K562 (cell line): ENCODE data around the gene UTP4.

Experiments
- ATF4 ChIP-seq: fragments of 450-650 bp; formaldehyde crosslinking; IDR thresholded peaks from 2 replicates; pipeline ENCODE4 v1.4.0; 2022; ENCODE audit warnings: mild to moderate bottlenecking, moderate library complexity
- CTCF ChIP-seq, 3 experiments: IDR thresholded peaks in 2 of 3; conservative IDR thresholded peaks in 1 of 3; 2 replicates each; pipeline ENCODE4 v1.5.1; 2011 to 2012; ENCODE audit warnings: low read length in 3 of 3, mild to moderate bottlenecking in 3 of 3, control low read depth in 2 of 3, improper control_type of control experiment in 1 of 3, inconsistent platforms in 1 of 3, low read depth in 1 of 3, mixed read lengths in 1 of 3, moderate library complexity in 1 of 3; ENCODE audit not compliant: insufficient read depth in 2 of 3
- POLR2AphosphoS5 ChIP-seq: IDR thresholded peaks from 2 replicates; pipeline ENCODE4 v1.6.1; 2011; ENCODE audit warnings: mild to moderate bottlenecking, low read depth, low read length, moderate library complexity; ENCODE audit not compliant: control insufficient read depth, insufficient read depth
- RNF2 ChIP-seq: sonication (generic); IDR thresholded peaks from 2 replicates; pipeline ENCODE4 v1.6.1; 2016

- TF ChIP-seq ATF4 (CRISPR knock-in tag) (no peak), CTCF (IDR thresholded peaks at IDR 0.05 in 2 of 3, conservative IDR thresholded peaks at IDR 0.05 in 1 of 3; ENCODE audit: insufficient read depth in 2 of 3, low read depth in 1 of 3, low read length in 3 of 3) (peak; percentile 60 to 89 (median 71)), POLR2AphosphoS5 (no peak), RNF2 (no peak)
Observed at GRCh38 chr16:69105501-69106361, 26.7 kb upstream of the UTP4 start, which contains the start of gene HAS3.
